IPS-18a (cell line): Measurements from ENCODE around the gene EPG5.
"Not testable (repeated sequence)": the region's sequence is repeated elsewhere in the genome, so short reads cannot be mapped to it uniquely, and the experiment has no call there.

Experiments
- H3K27ac ChIP-seq: one replicate; pipeline ENCODE4 v1.5.1; 2013; ENCODE audit warnings: low read length
- H3K27me3 ChIP-seq: one replicate; pipeline ENCODE4 v1.6.1; 2013; ENCODE audit warnings: mild to moderate bottlenecking, low read length; ENCODE audit not compliant: control insufficient read depth, insufficient read depth
- H3K36me3 ChIP-seq: one replicate; pipeline ENCODE4 v1.6.1; 2013; ENCODE audit warnings: low read depth, low read length; ENCODE audit not compliant: control insufficient read depth
- H3K4me1 ChIP-seq: one replicate; pipeline ENCODE4 v1.6.1; 2013; ENCODE audit warnings: low read depth, low read length; ENCODE audit not compliant: control insufficient read depth
- H3K4me3 ChIP-seq: one replicate; pipeline ENCODE4 v1.5.1; 2013; ENCODE audit warnings: low read length
- H3K9ac ChIP-seq: one replicate; pipeline ENCODE4 v1.6.1; 2013; ENCODE audit warnings: mild to moderate bottlenecking, low read length, moderate library complexity
- H3K9me3 ChIP-seq: one replicate; pipeline ENCODE4 v1.6.1; 2013; ENCODE audit warnings: low read depth, low read length; ENCODE audit not compliant: control insufficient read depth

EPG5 gene

DNA sequence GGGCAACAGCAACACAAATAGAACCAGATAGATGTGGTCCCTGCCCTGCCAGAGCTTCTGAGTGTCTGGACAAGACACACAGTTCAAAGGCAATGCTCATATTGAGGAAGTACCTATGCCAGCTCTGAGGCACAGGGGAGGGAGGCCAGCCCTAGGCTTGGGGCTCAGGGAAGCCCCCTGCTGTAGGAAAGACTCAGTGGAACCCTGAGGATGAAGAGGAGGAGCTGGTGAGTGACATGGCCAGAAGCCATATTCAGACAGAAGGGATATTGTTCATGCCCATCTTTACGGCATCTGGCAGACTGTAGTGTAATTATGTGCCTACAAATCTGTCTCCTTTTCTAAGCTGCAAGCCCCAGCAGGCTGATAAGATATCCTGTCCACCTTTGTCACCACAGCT lies 132.8 kb downstream of the EPG5 start:
- Histone ChIP-seq H3K27ac (no peak overlapping the region), H3K4me3 (no peak overlapping the region), H3K9ac (no peak overlapping the region), H3K36me3 (no peaks in the 10 kb centered on the region), H3K4me1 (peaks cover 11% of the 10 kb centered on the region), H3K9me3 (no peaks in the 10 kb centered on the region), H3K27me3 (peaks cover 38% of the 10 kb centered on the region)

DNA sequence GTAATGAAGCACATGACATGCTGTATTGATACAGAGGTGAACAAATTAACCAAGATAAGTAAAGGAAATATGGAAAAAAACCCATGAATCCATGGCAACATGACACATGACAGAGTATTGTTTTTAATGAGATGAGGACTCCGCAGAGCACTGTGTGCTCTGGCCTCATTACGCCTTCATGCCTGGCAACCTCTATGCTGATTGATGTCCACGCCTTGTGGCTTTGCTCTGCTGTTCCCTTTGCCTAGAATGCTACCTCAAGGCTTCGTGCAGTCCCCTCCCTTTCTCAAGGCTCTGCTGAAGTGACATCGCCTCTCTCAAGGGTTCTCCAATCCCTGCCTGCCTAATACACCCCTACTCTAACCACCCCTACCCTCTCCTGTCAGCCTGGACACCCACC lies 133.3 kb downstream of the EPG5 start:
- H3K36me3 ChIP-seq = no peaks in the 10 kb centered on the region
- H3K27me3 ChIP-seq = peaks cover 36% of the 10 kb centered on the region
- H3K4me1 ChIP-seq = peaks cover 11% of the 10 kb centered on the region
- no peak overlapping the region for H3K27ac ChIP-seq
- no peaks in the 10 kb centered on the region for H3K9me3 ChIP-seq
- H3K4me3 ChIP-seq = no peak overlapping the region
- H3K9ac ChIP-seq = no peak overlapping the region

- Histone ChIP-seq H3K4me3 (no peak overlapping the region), H3K36me3 (no peaks in the 10 kb centered on the region), H3K4me1 (peaks cover 6% of the 10 kb centered on the region), H3K9ac (no peak overlapping the region), H3K27ac (no peak overlapping the region), H3K27me3 (peaks cover 9% of the 10 kb centered on the region), H3K9me3 (no peaks in the 10 kb centered on the region)
Measured at GRCh38 chr18:45830917-45831316, 136.2 kb downstream of the EPG5 start.

- H3K9ac ChIP-seq = no peak overlapping the region
- H3K4me3 ChIP-seq = no peak overlapping the region
- H3K9me3 ChIP-seq = no peaks in the 10 kb centered on the region
- H3K36me3 ChIP-seq = no peaks in the 10 kb centered on the region
- H3K4me1 ChIP-seq = peaks cover 6% of the 10 kb centered on the region
- peaks cover 6% of the 10 kb centered on the region for H3K27me3 ChIP-seq
- H3K27ac ChIP-seq = no peak overlapping the region
Measured at GRCh38 chr18:45829855-45830254, 137.3 kb downstream of the EPG5 start.

- Histone ChIP-seq H3K27me3 (no peaks in the 10 kb centered on the region), H3K4me3 (no peak overlapping the region), H3K4me1 (peaks cover 6% of the 10 kb centered on the region), H3K27ac (no peak overlapping the region), H3K36me3 (no peaks in the 10 kb centered on the region), H3K9ac (no peak overlapping the region), H3K9me3 (no peaks in the 10 kb centered on the region)
Measured at GRCh38 chr18:45828917-45829811, 138.0 kb downstream of the EPG5 start.

- not testable (repeated sequence) for H3K27ac ChIP-seq, H3K27me3 ChIP-seq, H3K4me1 ChIP-seq, H3K9ac ChIP-seq, H3K4me3 ChIP-seq, H3K9me3 ChIP-seq, H3K36me3 ChIP-seq
Measured at GRCh38 chr18:45826716-45827115, 140.4 kb downstream of the EPG5 start.

DNA sequence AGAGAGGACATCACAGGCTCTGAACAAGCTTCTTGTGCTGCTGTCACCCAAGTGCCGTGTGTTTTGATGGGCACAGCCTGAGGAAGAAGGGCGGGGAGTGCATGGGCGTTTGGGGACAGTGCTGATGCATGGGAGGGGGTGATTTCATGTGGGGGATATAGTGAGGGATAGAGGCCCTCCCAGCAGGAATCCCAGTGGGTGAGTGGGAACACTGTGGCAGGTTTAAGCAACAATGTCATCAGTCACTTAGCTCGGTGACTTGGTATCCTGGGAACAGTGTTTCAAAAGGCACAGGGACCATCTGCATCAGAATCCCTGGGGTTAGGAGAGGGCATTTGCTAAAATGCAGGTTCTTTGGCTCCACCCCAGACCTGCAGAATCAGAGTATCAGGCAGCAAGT lies 141.0 kb downstream of the EPG5 start:
- H3K9me3 ChIP-seq = no peaks in the 10 kb centered on the region
- H3K4me3 ChIP-seq = no peak overlapping the region
- H3K27ac ChIP-seq = no peak overlapping the region
- H3K27me3 ChIP-seq = no peaks in the 10 kb centered on the region
- H3K36me3 ChIP-seq = no peaks in the 10 kb centered on the region
- peaks cover 6% of the 10 kb centered on the region for H3K4me1 ChIP-seq
- no peak overlapping the region for H3K9ac ChIP-seq

DNA sequence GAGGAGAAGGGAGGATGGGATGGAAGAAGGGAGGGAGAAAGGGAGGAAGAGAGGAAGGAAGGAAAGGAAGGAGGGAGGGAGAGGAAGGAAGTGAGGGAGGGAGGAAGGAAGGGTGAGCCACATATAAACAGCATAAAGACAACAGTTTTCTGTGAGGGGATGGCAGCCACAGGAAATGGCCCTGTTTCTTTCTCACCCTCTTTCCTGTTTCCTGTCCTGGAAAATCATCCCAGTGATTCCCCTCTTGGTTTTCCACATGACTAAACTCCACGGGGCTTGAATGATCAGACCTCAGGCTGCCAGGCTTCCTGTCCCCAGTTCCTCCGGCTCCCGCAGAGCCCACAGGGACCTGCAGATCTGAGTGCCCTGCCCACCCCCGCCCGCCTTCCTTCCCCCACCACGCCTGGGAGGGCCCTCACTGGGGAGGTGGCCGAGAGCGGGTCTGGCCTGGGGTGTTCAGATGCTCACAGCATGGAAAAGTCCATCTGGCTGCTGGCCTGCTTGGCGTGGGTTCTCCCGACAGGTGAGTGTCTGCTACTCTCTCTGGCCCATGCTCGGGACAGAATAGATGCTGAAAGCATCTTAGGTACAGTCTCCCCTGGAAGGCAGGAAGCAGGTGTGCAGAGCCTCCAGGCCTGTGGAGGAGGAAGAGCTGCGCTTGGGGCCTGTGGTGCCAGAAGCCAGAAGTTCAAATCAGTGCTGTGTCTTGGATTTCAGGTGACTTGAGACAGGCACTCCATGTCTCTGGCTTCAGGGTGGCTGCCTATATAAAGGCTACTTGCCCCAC lies 141.7 kb downstream of the EPG5 start, which contains the start of gene SIGLEC15:
Gene SIGLEC15 (plus strand): TSS at position 418 of the 787 bp plus-strand sequence. CDS start 54 bp downstream, at position 472.
- no peaks in the 10 kb centered on the region for H3K27me3 ChIP-seq
- H3K36me3 ChIP-seq = no peaks in the 10 kb centered on the region
- H3K9me3 ChIP-seq = no peaks in the 10 kb centered on the region
- no peak within 1 kb of the TSS for H3K4me3 ChIP-seq
- peaks cover 6% of the 10 kb centered on the region for H3K4me1 ChIP-seq
- no peak within 1 kb of the TSS for H3K27ac ChIP-seq
- no peak within 1 kb of the TSS for H3K9ac ChIP-seq

- Histone ChIP-seq H3K27ac (no peak overlapping the region), H3K9me3 (no peaks in the 10 kb centered on the region), H3K36me3 (no peaks in the 10 kb centered on the region), H3K27me3 (no peaks in the 10 kb centered on the region), H3K4me1 (peaks cover 6% of the 10 kb centered on the region), H3K4me3 (no peak overlapping the region), H3K9ac (no peak overlapping the region)
Measured at GRCh38 chr18:45821711-45822110, 145.4 kb downstream of the EPG5 start.

DNA sequence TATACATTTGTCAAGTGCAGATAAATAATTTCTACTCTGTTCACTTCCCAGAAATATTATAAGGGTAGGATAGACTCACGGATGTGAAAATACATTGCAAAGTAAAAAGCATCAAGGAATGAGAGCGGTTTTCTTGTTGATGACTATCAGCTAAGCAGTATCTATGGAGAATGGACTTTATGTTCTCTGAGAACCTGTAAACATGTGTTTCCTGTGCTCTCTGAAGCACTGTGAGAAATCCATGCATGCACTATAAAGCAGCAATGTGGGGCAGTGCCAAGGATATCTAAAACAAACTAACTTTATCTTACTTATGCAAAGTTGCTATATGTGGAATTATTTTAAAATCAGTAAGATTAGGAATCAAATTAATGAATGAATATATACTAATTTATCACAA lies 146.1 kb downstream of the EPG5 start:
- Histone ChIP-seq H3K4me1 (peaks cover under 1% of the 10 kb centered on the region), H3K27ac (no peak overlapping the region), H3K9me3 (no peaks in the 10 kb centered on the region), H3K4me3 (no peak overlapping the region), H3K36me3 (no peaks in the 10 kb centered on the region), H3K9ac (no peak overlapping the region), H3K27me3 (no peaks in the 10 kb centered on the region)

DNA sequence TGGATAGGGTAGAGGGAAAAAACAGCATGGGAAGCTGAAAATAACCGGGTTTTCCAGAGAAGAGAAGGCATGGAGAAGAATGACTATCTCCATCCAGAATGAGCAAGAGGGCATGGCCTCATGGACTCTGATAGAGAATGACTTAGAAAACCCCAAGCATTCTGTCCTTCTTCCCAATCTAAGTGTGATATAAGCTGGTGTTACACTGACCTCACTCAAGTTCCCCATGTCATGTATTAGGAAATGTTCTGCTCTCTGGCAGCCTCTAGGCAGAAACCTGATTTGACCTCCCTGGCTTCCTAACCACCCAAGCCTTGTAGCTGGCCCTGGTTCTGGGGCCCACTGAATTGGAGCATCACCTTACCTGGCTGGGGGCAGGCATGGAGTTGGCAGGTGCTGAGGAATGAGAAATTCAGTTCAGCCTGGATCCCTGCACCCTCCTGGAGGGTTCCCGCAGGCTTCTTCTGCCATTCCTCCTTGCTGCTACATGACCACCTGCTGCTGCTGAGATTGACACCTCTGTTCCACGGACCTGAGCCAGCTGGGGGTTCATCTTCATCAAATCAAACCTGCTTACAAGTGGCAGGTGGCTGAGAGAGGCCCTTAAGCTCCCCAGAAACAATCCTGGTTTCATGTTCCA lies 146.9 kb downstream of the EPG5 start:
- H3K36me3 ChIP-seq = no peaks in the 10 kb centered on the region
- no peak overlapping the region for H3K27ac ChIP-seq
- H3K4me3 ChIP-seq = no peak overlapping the region
- no peaks in the 10 kb centered on the region for H3K27me3 ChIP-seq
- no peaks in the 10 kb centered on the region for H3K4me1 ChIP-seq
- no peaks in the 10 kb centered on the region for H3K9me3 ChIP-seq
- H3K9ac ChIP-seq = no peak overlapping the region
